HUES64 (cell line): ENCODE data around the gene SP5.

Experiments used
- H3K27ac ChIP-seq: 2 replicates; pipeline ENCODE4 v1.7.0; 2013; ENCODE audit warnings: low read depth, low read length, inconsistent platforms
- H3K27me3 ChIP-seq: 2 replicates; pipeline ENCODE4 v1.6.1; 2013; ENCODE audit warnings: mild to moderate bottlenecking, low read length; ENCODE audit not compliant: insufficient read depth
- H3K36me3 ChIP-seq: 2 replicates; pipeline ENCODE4 v1.6.1; 2013; ENCODE audit warnings: mild to moderate bottlenecking, low read length; ENCODE audit not compliant: insufficient read depth
- H3K4me1 ChIP-seq: 2 replicates; pipeline ENCODE4 v1.6.1; 2013; ENCODE audit warnings: mild to moderate bottlenecking, low read length, moderate library complexity; ENCODE audit not compliant: insufficient read depth
- H3K4me3 ChIP-seq: 2 replicates; pipeline ENCODE4 v1.5.1; 2013; ENCODE audit warnings: mild to moderate bottlenecking, low read length, moderate library complexity
- H3K9ac ChIP-seq: 2 replicates; pipeline ENCODE4 v1.6.1; 2013; ENCODE audit warnings: mild to moderate bottlenecking, low read depth, low read length
- H3K9me3 ChIP-seq: 2 replicates; pipeline ENCODE4 v1.6.1; 2013; ENCODE audit warnings: low read depth, low read length; ENCODE audit not compliant: insufficient read depth
- WGBS: fragments of 150-250, 120-280 bp; methylation state at CpG from one replicate; pipeline ENCODE4 v1.1.7; 2013; ENCODE audit warnings: missing lambda C conversion rate; 5-methylcytosine and 5-hydroxymethylcytosine counted together

Gene SP5

DNA sequence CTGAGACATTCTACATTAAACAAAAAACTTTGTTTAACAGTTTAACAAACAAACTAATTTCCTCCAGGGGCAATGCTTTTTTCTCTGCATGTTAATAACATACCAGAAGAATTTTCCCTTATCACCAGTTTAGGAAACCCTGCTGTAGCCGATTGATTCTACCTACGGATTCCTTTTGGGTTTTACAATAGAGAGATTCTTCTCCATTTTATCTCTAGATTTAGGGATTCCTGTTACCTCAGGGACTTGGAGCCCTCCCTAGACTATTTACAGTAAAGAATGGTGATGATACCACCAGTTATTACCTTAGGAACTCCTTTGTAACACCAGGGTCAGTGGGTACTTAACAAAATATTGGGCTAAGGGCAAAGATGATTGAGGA lies 49.7 kb downstream of the SP5 start:
- WGBS = 0% methylated on average over 2 of the region's 2 CpGs
- Histone ChIP-seq H3K27ac (peak overlapping the region; percentile 83), H3K4me1 (peaks cover 40% of the 10 kb centered on the region), H3K27me3 (no peaks in the 10 kb centered on the region), H3K36me3 (no peaks in the 10 kb centered on the region), H3K4me3 (no peak overlapping the region), H3K9me3 (no peaks in the 10 kb centered on the region), H3K9ac (0 out of 2 replicates have a peak overlapping the region, but pooled peaks have one; percentile 39)

DNA sequence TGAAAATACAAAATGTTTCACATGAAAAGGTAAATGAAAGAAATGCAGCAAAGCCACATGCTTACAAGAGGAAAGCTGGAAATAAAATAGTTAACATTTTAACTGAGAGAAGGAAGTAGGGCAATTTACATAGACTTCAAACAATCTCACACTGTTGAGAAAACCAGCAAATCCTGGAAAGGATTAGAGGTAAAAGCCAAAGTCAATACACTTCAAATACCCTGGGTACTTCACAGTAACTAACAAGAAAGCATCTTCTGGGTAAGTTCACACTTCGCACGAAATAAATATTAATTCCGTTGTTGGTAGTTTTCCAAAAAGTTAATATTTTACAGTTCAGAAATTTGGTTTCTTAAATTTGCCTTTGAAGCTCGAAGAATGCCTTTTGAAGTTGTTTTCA lies 51.6 kb downstream of the SP5 start:
- Histone ChIP-seq H3K27ac (peak overlapping the region; percentile 42; the same call in 1 of the 2 replicates), H3K9me3 (no peaks in the 10 kb centered on the region), H3K9ac (no peak overlapping the region), H3K4me3 (peak overlapping the region; percentile 12; the same call in 1 of the 2 replicates), H3K36me3 (no peaks in the 10 kb centered on the region), H3K4me1 (peaks cover 43% of the 10 kb centered on the region), H3K27me3 (0 out of 2 replicates have a peak, but pooled peaks cover 2% of the 10 kb centered on the region)
- 26% methylated on average over 4 of the region's 4 CpGs for WGBS
